Mesothelial cell of epicardium (in vitro differentiated cells): Measurements from ENCODE around the gene IL20RB. TPM values are rescaled to one million over a fixed set of nuclear protein-coding genes. Genes with fewer than 3 reads are reported as not detected.

Source experiments
- DNase-seq, 2 experiments: peaks; one replicate each; pipeline ENCODE4 v3.0.0; 2021; ENCODE audit warnings: low spot score in 2 of 2; ENCODE audit not compliant: unreplicated experiment in 2 of 2
- H3K27ac Mint-ChIP-seq: 2 replicates; pipeline ENCODE4 v1.8.0; 2021; ENCODE audit warnings: mixed read lengths
- H3K27me3 Mint-ChIP-seq: 2 replicates; pipeline ENCODE4 v1.8.0; 2021; ENCODE audit warnings: low read depth, mixed read lengths
- H3K36me3 Mint-ChIP-seq: 2 replicates; pipeline ENCODE4 v1.8.0; 2021; ENCODE audit warnings: mixed read lengths
- H3K4me1 Mint-ChIP-seq: 2 replicates; pipeline ENCODE4 v1.8.0; 2021; ENCODE audit warnings: mixed read lengths
- H3K4me3 Mint-ChIP-seq: 2 replicates; pipeline ENCODE4 v1.8.0; 2021; ENCODE audit warnings: mild to moderate bottlenecking, moderate library complexity, mixed read lengths
- H3K9me3 Mint-ChIP-seq: 2 replicates; pipeline ENCODE4 v1.8.0; 2021; ENCODE audit warnings: mixed read lengths
- total RNA-seq: library from RNA; stranded (reverse); gene quantifications from 3 replicates; pipeline ENCODE4 v1.2.1, GENCODE V29; 2021
- TF ChIP-seq, protein P1 (sequence below): fragments of 200-600 bp; sonication (generic); IDR thresholded peaks from one replicate; pipeline ENCODE4 v1.5.0; 2021; ENCODE audit warnings: antibody characterized with exemption; ENCODE audit not compliant: unreplicated experiment

IL20RB gene
- total RNA-seq, 1 donor from 2014 or later: 1.8 TPM

DNA sequence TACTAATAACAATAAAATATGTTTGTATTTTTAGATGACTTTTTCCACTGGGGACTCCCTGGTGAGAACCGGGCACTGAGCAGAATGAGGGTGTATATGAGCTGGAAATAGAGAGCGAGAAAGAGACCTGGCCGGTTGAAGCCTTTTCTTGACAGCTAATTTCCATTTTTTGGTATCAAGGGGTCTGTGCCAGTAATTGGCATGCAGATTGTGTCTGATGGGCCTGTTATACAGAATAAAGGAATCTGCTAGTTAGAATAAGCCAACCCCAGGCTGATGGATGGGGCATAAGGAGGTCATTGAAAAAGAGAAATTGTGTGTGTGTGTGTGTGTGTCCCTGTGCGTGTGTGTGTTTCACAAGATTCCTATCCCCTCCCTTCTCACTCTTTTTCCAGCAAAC is 83.9 kb downstream of the IL20RB start:
- Mint-ChIP-seq H3K4me3 (no peak overlapping the region), H3K4me1 (no peaks in the 10 kb centered on the region), H3K27me3 (peaks cover 2% of the 10 kb centered on the region), H3K27ac (no peak overlapping the region), H3K9me3 (no peaks in the 10 kb centered on the region), H3K36me3 (no peaks in the 10 kb centered on the region)
- DNase-seq: no peak
- TF ChIP-seq, protein P1, sequence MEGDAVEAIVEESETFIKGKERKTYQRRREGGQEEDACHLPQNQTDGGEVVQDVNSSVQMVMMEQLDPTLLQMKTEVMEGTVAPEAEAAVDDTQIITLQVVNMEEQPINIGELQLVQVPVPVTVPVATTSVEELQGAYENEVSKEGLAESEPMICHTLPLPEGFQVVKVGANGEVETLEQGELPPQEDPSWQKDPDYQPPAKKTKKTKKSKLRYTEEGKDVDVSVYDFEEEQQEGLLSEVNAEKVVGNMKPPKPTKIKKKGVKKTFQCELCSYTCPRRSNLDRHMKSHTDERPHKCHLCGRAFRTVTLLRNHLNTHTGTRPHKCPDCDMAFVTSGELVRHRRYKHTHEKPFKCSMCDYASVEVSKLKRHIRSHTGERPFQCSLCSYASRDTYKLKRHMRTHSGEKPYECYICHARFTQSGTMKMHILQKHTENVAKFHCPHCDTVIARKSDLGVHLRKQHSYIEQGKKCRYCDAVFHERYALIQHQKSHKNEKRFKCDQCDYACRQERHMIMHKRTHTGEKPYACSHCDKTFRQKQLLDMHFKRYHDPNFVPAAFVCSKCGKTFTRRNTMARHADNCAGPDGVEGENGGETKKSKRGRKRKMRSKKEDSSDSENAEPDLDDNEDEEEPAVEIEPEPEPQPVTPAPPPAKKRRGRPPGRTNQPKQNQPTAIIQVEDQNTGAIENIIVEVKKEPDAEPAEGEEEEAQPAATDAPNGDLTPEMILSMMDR: no peak

- Mint-ChIP-seq H3K36me3 (no peaks in the 10 kb centered on the region), H3K9me3 (no peaks in the 10 kb centered on the region), H3K27me3 (no peaks in the 10 kb centered on the region), H3K27ac (no peak overlapping the region), H3K4me3 (no peak overlapping the region), H3K4me1 (no peaks in the 10 kb centered on the region)
- no peak for DNase-seq
- TF ChIP-seq, protein P1: no peak
Observed at GRCh38 chr3:137046747-137047146, 89.0 kb downstream of the IL20RB start.

DNA sequence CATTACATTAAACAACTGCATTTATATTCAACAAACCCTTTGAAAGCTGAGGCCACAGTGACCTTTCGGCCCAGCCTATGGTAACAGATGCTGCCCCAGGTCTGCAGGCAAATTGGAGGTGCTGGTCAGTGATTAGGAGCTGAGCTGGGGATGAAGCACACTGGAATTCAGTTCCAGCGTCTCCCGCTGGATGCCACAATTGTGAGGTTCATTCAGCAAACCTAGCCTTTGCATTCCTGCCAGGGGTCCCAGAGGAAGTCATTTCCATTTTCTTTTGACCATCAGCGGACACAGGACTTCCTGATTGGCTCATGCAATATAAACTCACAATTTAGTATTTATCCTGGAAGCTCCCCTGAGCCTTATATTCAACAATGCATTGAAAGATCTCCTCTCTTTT is 89.5 kb downstream of the IL20RB start:
- Mint-ChIP-seq H3K4me1 (no peaks in the 10 kb centered on the region), H3K4me3 (no peak overlapping the region), H3K36me3 (no peaks in the 10 kb centered on the region), H3K27me3 (no peaks in the 10 kb centered on the region), H3K27ac (no peak overlapping the region), H3K9me3 (no peaks in the 10 kb centered on the region)
- TF ChIP-seq, protein P1: no peak
- DNase-seq: no peak

DNA sequence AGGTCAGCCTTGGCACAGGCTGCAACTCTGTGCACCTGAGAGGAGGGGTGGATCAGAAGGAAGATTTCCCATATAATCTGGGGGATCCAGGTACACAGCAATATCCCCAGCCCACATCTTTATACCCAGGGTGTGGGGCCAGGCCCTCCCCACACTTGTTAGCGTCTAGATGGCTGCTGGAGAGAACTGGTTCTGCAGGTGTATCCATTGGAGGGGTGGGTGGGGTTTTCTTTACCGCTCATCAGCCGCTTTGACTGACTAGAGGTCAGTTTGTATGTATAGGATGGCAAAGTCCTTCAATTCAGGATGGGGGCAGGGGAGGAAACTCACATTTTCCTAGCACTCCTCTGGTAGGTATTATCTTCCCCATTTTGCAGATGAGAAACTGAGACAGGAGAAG is 92.5 kb downstream of the IL20RB start:
- TF ChIP-seq, protein P1: no peak
- no peak for DNase-seq
- H3K36me3 Mint-ChIP-seq: no peaks in the 10 kb centered on the region
- H3K4me3 Mint-ChIP-seq: no peak overlapping the region
- H3K27ac Mint-ChIP-seq: no peak overlapping the region
- H3K4me1 Mint-ChIP-seq: no peaks in the 10 kb centered on the region
- no peaks in the 10 kb centered on the region for H3K27me3 Mint-ChIP-seq
- no peaks in the 10 kb centered on the region for H3K9me3 Mint-ChIP-seq

GRCh38 chr3:137052298-137052697 is 94.5 kb downstream of the IL20RB start:
- H3K27ac Mint-ChIP-seq: no peak overlapping the region
- H3K36me3 Mint-ChIP-seq: no peaks in the 10 kb centered on the region
- H3K9me3 Mint-ChIP-seq: no peaks in the 10 kb centered on the region
- no peak for DNase-seq
- H3K4me1 Mint-ChIP-seq: no peaks in the 10 kb centered on the region
- TF ChIP-seq, protein P1: no peak
- no peak overlapping the region for H3K4me3 Mint-ChIP-seq
- H3K27me3 Mint-ChIP-seq: no peaks in the 10 kb centered on the region

Other genes starting within 250 kb of the IL20RB start
- 49.0 to 52.6 TPM (median 51.8 TPM) in 3 replicates for gene STAG1, start 205.6 kb upstream of the IL20RB start, total RNA-seq
- 0.76 to 0.88 TPM (median 0.80 TPM) in 3 replicates for gene SLC35G2, start 138.9 kb upstream of the IL20RB start, total RNA-seq
- 27.9 to 33.4 TPM (median 31.0 TPM) in 3 replicates for gene NCK1, start 95.8 kb upstream of the IL20RB start, total RNA-seq